ENCODE measurements around the gene RASAL1.

DNA sequence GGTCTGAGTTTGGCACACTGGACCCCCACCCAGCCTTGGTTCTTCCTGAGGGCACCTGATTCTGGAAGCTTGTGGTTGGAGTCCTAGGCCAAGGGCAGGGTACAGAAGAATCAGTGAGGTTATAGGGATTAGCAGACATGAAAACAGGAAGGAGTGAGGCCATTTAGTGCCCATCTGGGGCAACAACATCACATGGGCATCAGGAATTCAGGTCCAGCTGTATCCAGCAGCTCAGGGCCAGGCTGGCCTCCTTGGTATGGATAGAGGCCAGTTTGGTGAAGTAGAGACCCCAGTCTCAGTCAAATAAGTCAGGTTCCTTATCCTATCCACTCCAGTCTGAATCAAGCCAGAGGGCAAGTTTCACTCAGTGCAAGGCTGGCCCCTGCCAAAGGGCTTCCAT lies 36.2 kb downstream of the RASAL1 start:
- TF ChIP-seq, protein P1, sequence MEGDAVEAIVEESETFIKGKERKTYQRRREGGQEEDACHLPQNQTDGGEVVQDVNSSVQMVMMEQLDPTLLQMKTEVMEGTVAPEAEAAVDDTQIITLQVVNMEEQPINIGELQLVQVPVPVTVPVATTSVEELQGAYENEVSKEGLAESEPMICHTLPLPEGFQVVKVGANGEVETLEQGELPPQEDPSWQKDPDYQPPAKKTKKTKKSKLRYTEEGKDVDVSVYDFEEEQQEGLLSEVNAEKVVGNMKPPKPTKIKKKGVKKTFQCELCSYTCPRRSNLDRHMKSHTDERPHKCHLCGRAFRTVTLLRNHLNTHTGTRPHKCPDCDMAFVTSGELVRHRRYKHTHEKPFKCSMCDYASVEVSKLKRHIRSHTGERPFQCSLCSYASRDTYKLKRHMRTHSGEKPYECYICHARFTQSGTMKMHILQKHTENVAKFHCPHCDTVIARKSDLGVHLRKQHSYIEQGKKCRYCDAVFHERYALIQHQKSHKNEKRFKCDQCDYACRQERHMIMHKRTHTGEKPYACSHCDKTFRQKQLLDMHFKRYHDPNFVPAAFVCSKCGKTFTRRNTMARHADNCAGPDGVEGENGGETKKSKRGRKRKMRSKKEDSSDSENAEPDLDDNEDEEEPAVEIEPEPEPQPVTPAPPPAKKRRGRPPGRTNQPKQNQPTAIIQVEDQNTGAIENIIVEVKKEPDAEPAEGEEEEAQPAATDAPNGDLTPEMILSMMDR (IDR thresholded peaks at IDR 0.05), result no peak
- TF ChIP-seq POLR2A (IDR thresholded peaks at IDR 0.05), result no peak
